Heart right ventricle (tissue), 16 donors: ENCODE data around the gene IMMP2L. TPM values are rescaled to one million over a fixed set of nuclear protein-coding genes. Genes with fewer than 3 reads are reported as not detected.

Experiments used
- ATAC-seq, 8 donors: fragments of 200-7000 bp; cut with Tn5 transposase; one replicate each; pipeline ENCODE4 v1.9.1; 2020; ENCODE audit warnings: mild to moderate bottlenecking in 8 of 8, moderate library complexity in 8 of 8, moderate number of reproducible peaks in 1 of 8
- DNase-seq, 2 donors: peaks; one replicate each; pipeline ENCODE4 v3.0.0-alpha.2; 2020
- H3K27ac ChIP-seq, 10 donors: fragments of 200-600 bp; sonication (generic) in 2 of 10; one replicate each; pipeline versions ENCODE4 v1.5.0 to v1.8.0; 2020 to 2022; ENCODE audit warnings: mild to moderate bottlenecking in 3 of 10
- H3K27me3 ChIP-seq, 7 donors: fragments of 200-600 bp; one replicate each; pipeline ENCODE4 v1.8.0; 2021 to 2022; ENCODE audit warnings: mild to moderate bottlenecking in 2 of 7
- H3K36me3 ChIP-seq, 9 donors: fragments of 200-600 bp; sonication (generic) in 1 of 9; one replicate each; pipeline versions ENCODE4 v1.5.0 to v1.8.0; 2020 to 2022; ENCODE audit warnings: mild to moderate bottlenecking in 2 of 9
- H3K4me1 ChIP-seq, 9 donors: fragments of 200-600 bp; sonication (generic) in 1 of 9; one replicate each; pipeline versions ENCODE4 v1.5.0 to v1.8.0; 2020 to 2022; ENCODE audit warnings: mild to moderate bottlenecking in 4 of 9
- H3K4me3 ChIP-seq, 10 donors: fragments of 200-600 bp; sonication (generic) in 2 of 10; one replicate each; pipeline versions ENCODE4 v1.5.0 to v1.8.0; 2020 to 2022; ENCODE audit warnings: mild to moderate bottlenecking in 7 of 10, moderate library complexity in 2 of 10
- H3K9me3 ChIP-seq, 11 donors: fragments of 200-600 bp in 10 of 11; sonication (generic) in 2 of 11; one replicate each; pipeline versions ENCODE4 v1.5.0 to v1.8.0; 2013 to 2022; ENCODE audit warnings: mild to moderate bottlenecking in 2 of 11, control low read depth in 1 of 11, moderate library complexity in 1 of 11
- CTCF ChIP-seq, 9 donors: fragments of 200-600 bp; sonication (generic) in 2 of 9; IDR thresholded peaks; one replicate each; pipeline versions ENCODE4 v1.5.0 to v1.8.0; 2021 to 2022; ENCODE audit warnings: antibody characterized with exemption in 9 of 9, mild to moderate bottlenecking in 5 of 9, moderate library complexity in 1 of 9
- WGBS, 2 donors: extraction: QIAGEN DNeasy Blood & Tissue Kit; methylation state at CpG; one replicate each; pipeline ENCODE4 v1.1.7; 2013; ENCODE audit warnings: inconsistent platforms in 1 of 2; 5-methylcytosine and 5-hydroxymethylcytosine counted together
- intact Hi-C, 10 donors: fragments of 100-400 bp; cut with DNase I; formaldehyde crosslinking; loops; one replicate each; pipeline versions ENCODE4 v1.11.1 to v1.14.2; 2022
- polyA plus RNA-seq, 2 donors: library from polyadenylated mRNA; stranded (reverse); fragments of 200-250 nt; gene quantifications; one replicate each; pipeline ENCODE4 v1.2.3, GENCODE V29; 2013
- total RNA-seq, 10 donors: library from RNA; stranded (reverse); fragmentation: NEBNext Ultra II Directional in 3 of 10; extraction: Animal tissue kit (Norgen Biotek cat#: 25700) in 3 of 10; gene quantifications; one replicate each; pipeline versions ENCODE4 v1.2.1 to v1.2.4, GENCODE V29; 2021 to 2023
- donor health status: Arrhythmogenic right ventricular cardiomyopathy.
- donor health status: ischemic (EF 13 %, LVEDD 7.1; RV severe dilation, severe dysfunction).
- donor health status: healthy with polysubstance abuse.
- donor health status: DM: no; HTN: yes; CAD: no.
- donor health status: DM: no; HTN: no; CAD: no.
- donor health status: ischemic (EF 25% LVEDD 6.9; RV normal size, moderate dysfunction).
- donor health status: ischemic (EF 25% LVEDD 5.7; RV mildly dilated, moderate dysfunction).
- donor health status: healthy.
- donor health status: DM: yes; HTN: yes; CAD: no.
- donor health status: Ischemic cardiomyopathy.
- donor health status: ischemic (EF 35%, LVEDD 5.7; RV mildly dilated, moderate dysfunction).
- donor health status: nonischemic (EF 11% LVEDD 7.7; RV severe dilation, severe dysfunction).
- donor health status: DM: yes; HTN: yes; CAD: no.
- donor health status: PGD.
- donor health status: ischemic (EF 29% LVEDD 5.4; RV normal size, mild dysfunction).
- donor health status: nonischemic (EF 23%, LVEDD 6.1; RV moderate dilation, normal function).

Gene IMMP2L
- total and polyA plus RNA-seq, 12 donors = 4.3 to 20.8 (median 17.3) TPM

GRCh38 chr7:111475959-111476358 lies 86.3 kb downstream of the IMMP2L start:
- no peak for ATAC-seq
- Histone ChIP-seq H3K27ac (no peak overlapping the region), H3K9me3 (peaks cover 0 to 20% (median 4%) of the 10 kb centered on the region in 11 donors), H3K4me3 (no peak overlapping the region), H3K36me3 (no peaks in the 10 kb centered on the region), H3K4me1 (peaks cover 0 to 13% (median 0%) of the 10 kb centered on the region in 9 donors), H3K27me3 (no peaks in the 10 kb centered on the region)
- 86 to 93% methylated on average over 1 of the region's 1 CpG for WGBS, 2 donors
- intact Hi-C loops = no loop called here
- TF ChIP-seq CTCF (IDR thresholded peaks at IDR 0.05) = no peak
- no peak for DNase-seq

- Histone ChIP-seq H3K36me3 (no peaks in the 10 kb centered on the region), H3K27me3 (no peaks in the 10 kb centered on the region), H3K27ac (no peak overlapping the region), H3K4me1 (peaks cover 0 to 13% (median 0%) of the 10 kb centered on the region in 9 donors), H3K9me3 (peaks cover 0 to 24% (median 6%) of the 10 kb centered on the region in 11 donors), H3K4me3 (no peak overlapping the region)
- TF ChIP-seq CTCF (IDR thresholded peaks at IDR 0.05) = no peak
- 74 to 89% methylated on average over 1 of the region's 1 CpG for WGBS, 2 donors
- ATAC-seq (no peak), DNase-seq (no peak)
- intact Hi-C loops = no loop called here
These were observed 86.9 kb downstream of the IMMP2L start for GRCh38 chr7:111475419-111475748.

- intact Hi-C loops = no loop called here
- 58 to 71% methylated on average over 4 of the region's 4 CpGs for WGBS, 2 donors
- no peaks in the 10 kb centered on the region for H3K36me3 ChIP-seq
- H3K27ac ChIP-seq = no peak overlapping the region
- ATAC-seq (peak in 1 of 8 donors; percentile 34), DNase-seq (no peak)
- H3K4me3 ChIP-seq = no peak overlapping the region
- H3K9me3 ChIP-seq = peaks cover 0 to 29% (median 6%) of the 10 kb centered on the region in 11 donors
- no peak for TF ChIP-seq CTCF (IDR thresholded peaks at IDR 0.05)
- H3K27me3 ChIP-seq = no peaks in the 10 kb centered on the region
- H3K4me1 ChIP-seq = peaks cover 0 to 13% (median 0%) of the 10 kb centered on the region in 9 donors
These were observed 87.4 kb downstream of the IMMP2L start for GRCh38 chr7:111474723-111475418.

GRCh38 chr7:111473449-111474198 lies 88.7 kb downstream of the IMMP2L start:
- peaks cover 0 to 32% (median 10%) of the 10 kb centered on the region in 11 donors for H3K9me3 ChIP-seq
- DNase-seq (no peak), ATAC-seq (no peak)
- H3K27ac ChIP-seq = no peak overlapping the region
- H3K4me1 ChIP-seq = peaks cover 0 to 13% (median 0%) of the 10 kb centered on the region in 9 donors
- TF ChIP-seq CTCF (IDR thresholded peaks at IDR 0.05) = no peak
- intact Hi-C loops = no loop called here
- WGBS, 2 donors = 75 to 98% methylated on average over 2 of the region's 2 CpGs
- H3K4me3 ChIP-seq = no peak overlapping the region
- no peaks in the 10 kb centered on the region for H3K36me3 ChIP-seq
- no peaks in the 10 kb centered on the region for H3K27me3 ChIP-seq
